HL-60 (cell line): ENCODE data around the gene MRPL1.

Experiments used
- GABPA ChIP-seq: IDR thresholded peaks from 2 replicates; pipeline ENCODE4 v1.6.1; 2012; ENCODE audit warnings: low read depth
- POLR2AphosphoS5 ChIP-seq: IDR thresholded peaks from 2 replicates; pipeline ENCODE4 v1.6.1; 2012; ENCODE audit warnings: low read depth
- TF ChIP-seq, protein P1 (sequence below): IDR thresholded peaks from one replicate; pipeline ENCODE4 v1.5.1; 2011; ENCODE audit warnings: low read length, control low read depth, inconsistent platforms; ENCODE audit not compliant: insufficient read depth

DNA sequence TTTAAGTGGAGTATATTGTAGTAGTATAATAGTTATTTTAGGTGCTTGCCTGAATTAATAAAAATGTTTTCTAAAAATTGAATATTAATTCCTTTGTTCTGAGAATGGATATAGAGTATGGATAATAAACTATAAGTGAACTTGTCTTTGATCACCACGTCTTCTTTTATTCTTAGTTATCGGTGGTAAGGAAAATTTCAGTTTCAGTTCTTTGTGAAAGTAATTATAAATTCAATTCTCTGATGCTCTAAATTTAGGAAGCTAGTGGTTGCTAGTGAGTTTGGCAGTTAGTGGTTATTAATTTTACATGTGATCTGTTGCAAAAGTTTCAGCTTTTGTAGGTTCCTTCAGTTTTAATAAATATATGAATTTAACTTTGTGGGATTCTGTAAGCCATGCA lies 30.8 kb downstream of the MRPL1 start:
- TF ChIP-seq, protein P1, sequence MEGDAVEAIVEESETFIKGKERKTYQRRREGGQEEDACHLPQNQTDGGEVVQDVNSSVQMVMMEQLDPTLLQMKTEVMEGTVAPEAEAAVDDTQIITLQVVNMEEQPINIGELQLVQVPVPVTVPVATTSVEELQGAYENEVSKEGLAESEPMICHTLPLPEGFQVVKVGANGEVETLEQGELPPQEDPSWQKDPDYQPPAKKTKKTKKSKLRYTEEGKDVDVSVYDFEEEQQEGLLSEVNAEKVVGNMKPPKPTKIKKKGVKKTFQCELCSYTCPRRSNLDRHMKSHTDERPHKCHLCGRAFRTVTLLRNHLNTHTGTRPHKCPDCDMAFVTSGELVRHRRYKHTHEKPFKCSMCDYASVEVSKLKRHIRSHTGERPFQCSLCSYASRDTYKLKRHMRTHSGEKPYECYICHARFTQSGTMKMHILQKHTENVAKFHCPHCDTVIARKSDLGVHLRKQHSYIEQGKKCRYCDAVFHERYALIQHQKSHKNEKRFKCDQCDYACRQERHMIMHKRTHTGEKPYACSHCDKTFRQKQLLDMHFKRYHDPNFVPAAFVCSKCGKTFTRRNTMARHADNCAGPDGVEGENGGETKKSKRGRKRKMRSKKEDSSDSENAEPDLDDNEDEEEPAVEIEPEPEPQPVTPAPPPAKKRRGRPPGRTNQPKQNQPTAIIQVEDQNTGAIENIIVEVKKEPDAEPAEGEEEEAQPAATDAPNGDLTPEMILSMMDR = no peak
- TF ChIP-seq GABPA = no peak
- no peak for TF ChIP-seq POLR2AphosphoS5
